Suppressor macrophage treated with lipopolysaccharide for 1 hour (primary cell): ENCODE results near the gene ABCC4.

Experiments used
- DNase-seq, 3 donors: peaks; one replicate each; pipeline ENCODE4 v3.0.0-alpha.2; 2020 to 2022

Gene ABCC4

GRCh38 chr13:95301183-95301967 is at the start of gene ABCC4:
ABCC4 (minus strand) TSS chr13:95301451; CDS start chr13:95301314, 137 bp downstream.
- DNase-seq: peak; percentile 80 to 93 (median 87)

GRCh38 chr13:95349267-95349666 is 48.0 kb upstream of the ABCC4 start:
- DNase-seq: peak; percentile 31 to 52 (median 45)

GRCh38 chr13:95343944-95344343 is 42.7 kb upstream of the ABCC4 start:
- no peak for DNase-seq

GRCh38 chr13:95341441-95341840 is 40.2 kb upstream of the ABCC4 start:
- peak; percentile 26 to 36 (median 29) for DNase-seq

- DNase-seq: no peak
Measured at GRCh38 chr13:95338905-95339304, 37.7 kb upstream of the ABCC4 start.

- DNase-seq: no peak
Measured at GRCh38 chr13:95337597-95337996, 36.3 kb upstream of the ABCC4 start.

GRCh38 chr13:95335667-95336066 is 34.4 kb upstream of the ABCC4 start:
- DNase-seq: no peak

DNA sequence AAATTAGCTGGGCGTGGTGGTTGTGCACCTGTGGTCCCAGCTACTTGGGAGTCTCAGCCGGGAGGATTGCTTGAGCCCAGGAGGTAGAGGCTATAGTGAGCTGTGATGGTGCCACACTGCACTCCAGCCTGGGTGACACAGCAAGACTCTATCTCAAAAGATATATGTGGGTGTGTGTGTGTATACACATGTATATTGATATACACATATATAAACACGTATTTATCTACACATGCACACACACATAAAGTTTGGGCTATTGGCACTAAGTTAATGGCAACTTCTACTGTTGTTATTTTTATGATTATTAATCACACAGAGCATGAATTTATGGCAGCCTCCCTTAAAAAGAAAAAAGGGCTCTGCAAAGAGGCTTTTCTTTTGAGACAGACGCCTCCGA is 27.1 kb upstream of the ABCC4 start:
- no peak for DNase-seq

GRCh38 chr13:95327190-95327589 is 25.9 kb upstream of the ABCC4 start:
- DNase-seq: no peak

GRCh38 chr13:95326695-95327094 is 25.4 kb upstream of the ABCC4 start:
- DNase-seq: no peak

DNA sequence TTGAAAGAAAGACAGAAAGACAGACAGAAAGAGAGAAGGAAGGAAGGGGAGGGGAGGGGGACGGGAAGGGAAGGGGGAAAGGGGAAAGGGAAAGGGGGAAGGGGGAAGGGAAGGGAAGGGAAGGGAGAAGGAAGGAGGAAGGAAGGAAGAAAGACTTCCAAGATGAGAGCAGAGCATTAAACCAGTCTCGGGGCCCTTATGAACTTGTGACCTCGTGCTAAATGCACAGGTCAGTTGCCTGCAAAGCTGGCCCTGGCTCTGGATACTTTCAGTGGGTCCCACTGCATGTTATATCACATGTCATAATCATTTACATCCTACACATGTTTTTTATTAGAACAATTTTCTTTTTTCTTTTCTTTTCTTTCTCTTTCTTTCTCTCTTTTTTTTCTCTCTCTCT is 24.2 kb upstream of the ABCC4 start:
- DNase-seq: no peak

DNA sequence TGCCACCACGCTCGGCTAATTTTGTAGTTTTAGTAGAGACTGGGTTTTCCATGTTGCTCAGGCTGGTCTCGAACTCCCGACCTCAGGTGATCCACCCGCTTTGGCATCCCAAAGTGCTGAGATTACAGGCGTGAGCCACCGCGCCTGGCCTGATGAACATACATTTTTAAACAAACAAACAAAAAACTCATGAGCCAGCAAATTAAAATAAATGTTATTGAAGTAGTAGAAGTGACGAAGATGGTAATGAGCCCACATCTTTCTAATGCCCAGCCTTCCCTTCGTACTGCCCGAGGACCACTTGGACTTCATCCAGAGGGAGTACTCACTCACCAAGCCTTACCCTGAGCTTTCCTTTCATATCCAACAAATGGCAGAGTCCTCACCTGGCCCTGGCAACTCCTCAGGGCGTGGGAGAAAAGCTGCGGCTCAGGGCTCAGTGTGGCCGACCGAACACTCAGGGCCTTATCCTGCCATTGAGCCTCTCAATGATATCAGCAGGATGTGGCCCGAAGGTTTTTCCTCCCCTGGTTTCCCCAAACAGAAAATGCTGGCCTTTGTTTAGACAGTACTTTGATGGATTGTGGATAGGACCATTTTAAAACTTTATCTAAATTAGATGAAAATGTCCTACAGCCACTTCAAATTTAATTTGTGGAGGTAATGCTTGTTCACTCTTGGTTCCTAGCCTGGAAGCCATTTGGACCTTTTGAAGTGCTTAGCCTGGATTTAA is 22.8 kb upstream of the ABCC4 start:
- DNase-seq: no peak

DNA sequence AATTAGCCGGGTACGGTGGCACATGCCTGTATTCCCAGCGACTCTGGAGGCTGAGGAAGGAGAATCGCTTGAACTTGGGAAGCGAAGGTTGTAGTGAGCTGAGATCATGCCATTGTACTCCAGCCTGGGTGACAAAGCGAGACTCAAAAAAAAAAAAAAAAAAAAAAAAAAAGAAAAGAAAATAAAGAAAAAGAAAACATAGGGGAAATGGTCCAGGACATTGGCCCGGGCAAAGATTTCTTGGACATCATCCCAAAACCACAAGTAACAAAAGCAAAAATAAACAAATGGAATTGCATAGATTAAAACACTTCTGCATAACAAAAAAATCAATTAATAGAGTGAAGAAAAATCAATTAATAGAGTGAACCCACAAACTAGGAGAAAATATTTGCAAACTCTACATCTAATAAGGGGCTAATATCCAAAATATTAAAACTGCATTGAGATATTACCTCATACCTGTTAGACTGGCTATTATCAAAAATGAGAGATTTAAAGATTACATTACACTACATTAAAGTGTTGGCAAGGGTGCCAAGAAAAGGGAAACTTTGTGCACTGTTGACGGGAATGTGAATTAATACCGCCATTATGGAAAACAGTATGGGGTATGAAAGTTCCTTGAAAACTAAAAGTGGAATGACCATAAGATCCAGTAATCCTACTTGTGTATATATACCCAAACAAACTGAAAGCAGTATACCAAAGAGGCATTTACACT is 18.5 kb upstream of the ABCC4 start:
- DNase-seq: no peak

- no peak for DNase-seq
Measured at GRCh38 chr13:95317039-95317989, 16.1 kb upstream of the ABCC4 start.

- no peak for DNase-seq
Measured at GRCh38 chr13:95315752-95316151, 14.5 kb upstream of the ABCC4 start.

DNA sequence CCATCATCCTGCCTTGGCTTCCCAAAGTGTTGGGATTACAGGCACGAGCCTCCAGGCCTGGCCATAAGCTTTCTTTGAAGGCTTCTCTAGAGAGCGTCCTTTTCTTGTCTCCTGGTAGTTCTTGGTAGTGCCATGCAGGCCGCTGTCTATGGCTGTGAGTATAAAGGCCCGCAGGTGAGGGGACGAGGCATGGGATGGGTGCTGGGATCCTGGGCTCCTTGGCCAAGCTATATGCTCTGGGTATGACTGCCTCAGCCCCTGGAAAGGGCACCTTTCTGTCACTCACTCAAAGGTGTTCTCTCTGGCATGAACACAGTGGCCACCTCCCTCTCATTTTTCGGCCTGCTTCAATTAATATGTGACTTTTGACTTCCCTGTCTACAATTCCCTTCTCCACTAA is 6.3 kb upstream of the ABCC4 start:
- no peak for DNase-seq

GRCh38 chr13:95304453-95304852 is 3.2 kb upstream of the ABCC4 start:
- no peak for DNase-seq

- no peak for DNase-seq
Measured at GRCh38 chr13:95301968-95302393, 730 bp upstream of the ABCC4 start.

GRCh38 chr13:95300625-95301182 is 547 bp downstream of the ABCC4 start:
- peak in 1 of 3 donors; percentile 69 for DNase-seq

DNA sequence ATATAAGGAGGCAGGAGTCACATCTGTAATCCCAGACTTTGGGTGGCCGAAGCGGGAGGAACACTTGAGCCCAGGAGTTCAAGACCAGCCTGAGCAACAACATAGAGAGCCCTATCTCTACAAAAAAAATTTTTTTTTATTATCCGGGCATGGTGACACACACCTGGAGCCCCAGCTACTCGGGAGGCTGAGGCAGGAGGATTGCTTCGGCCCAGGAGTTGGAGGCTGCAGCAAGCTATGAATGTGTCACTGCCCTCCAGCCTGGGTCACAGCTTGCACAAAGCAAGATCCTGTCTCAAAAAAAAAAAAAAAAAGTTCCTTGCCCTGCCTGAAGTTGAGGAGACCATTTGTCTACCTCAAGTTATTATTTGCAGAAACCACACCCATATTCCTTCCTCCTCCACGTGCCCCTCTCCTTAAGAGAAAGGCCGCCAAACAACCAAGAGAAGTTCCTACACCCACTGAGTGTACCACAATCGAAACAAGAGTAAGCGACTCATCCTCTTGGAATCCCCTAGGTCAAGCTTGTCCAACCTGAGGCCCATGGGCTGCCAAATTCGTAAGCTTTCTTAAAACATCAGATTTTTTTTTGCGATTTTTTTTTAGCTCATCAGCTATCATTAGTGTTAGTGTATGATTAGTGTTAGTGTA is 2.2 kb downstream of the ABCC4 start:
- peak; percentile 55 to 63 (median 59) for DNase-seq

DNA sequence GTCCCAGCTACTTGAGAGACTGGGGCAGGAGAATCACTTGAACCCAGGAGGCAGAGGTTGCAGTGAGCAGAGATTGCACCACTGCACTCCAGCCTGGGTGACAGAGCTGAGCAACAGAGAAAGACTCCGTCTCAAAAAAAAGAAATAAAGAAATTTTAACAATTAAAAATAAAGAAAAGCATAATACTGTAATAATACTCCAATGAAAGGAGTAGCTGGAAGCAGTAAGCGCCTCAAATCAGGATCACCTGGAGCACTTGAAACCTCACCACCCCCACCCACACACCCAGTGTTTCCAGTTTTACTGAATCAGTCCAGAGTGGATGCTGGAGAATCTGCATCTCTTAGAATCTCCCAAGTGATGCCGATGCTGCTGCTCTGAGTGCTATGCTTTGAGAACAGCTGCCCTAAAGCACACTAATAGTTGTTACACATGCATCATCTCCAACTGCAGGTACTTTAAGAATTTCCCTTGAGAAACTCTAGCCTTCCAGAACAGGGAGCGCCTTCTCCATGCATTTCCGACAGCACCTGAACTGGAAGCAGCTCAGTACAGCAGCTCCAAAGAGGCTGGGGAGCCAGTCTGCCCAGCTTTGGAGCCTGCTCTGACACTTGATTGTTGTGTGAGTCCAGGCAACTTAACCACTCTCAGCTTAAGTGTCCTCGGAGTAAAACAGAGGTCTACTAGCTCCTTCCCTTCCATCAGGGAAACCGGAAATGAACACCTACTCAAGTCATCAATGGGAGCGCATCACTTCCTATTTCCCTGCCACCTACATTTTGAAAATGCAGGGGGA is 2.9 kb downstream of the ABCC4 start:
- DNase-seq: no peak
